Pulmonary artery endothelial cell (primary cell): ENCODE results near the gene MDH1B. TPM values are rescaled to one million over a fixed set of nuclear protein-coding genes. Genes with fewer than 3 reads are reported as not detected.
"Not testable (repeated sequence)": the region's sequence is repeated elsewhere in the genome, so short reads cannot be mapped to it uniquely, and the experiment has no call there.

Source experiments
- DNase-seq: peaks from one replicate; pipeline ENCODE4 v3.0.0-alpha.2; 2011; ENCODE audit warnings: low read depth, low spot score
- total RNA-seq: library from RNA; depleted of rRNA; stranded (reverse); fragments of >200 nt; gene quantifications from 2 replicates; pipeline ENCODE4 v1.2.3, GENCODE V29; 2014

MDH1B gene
- total RNA-seq, 1 donor from 2014 or later = 0.26 TPM

- DNase-seq = no peak
Observed at GRCh38 chr2:206774871-206775270, 9.7 kb upstream of the MDH1B start.

- no peak for DNase-seq
Observed at GRCh38 chr2:206766057-206766930, 1.2 kb upstream of the MDH1B start.

- no peak for DNase-seq
Observed at GRCh38 chr2:206764673-206765241, 371 bp downstream of the MDH1B start.

GRCh38 chr2:206756816-206757215, 8.3 kb downstream of the MDH1B start:
- no peak for DNase-seq

GRCh38 chr2:206740800-206741199, 24.3 kb downstream of the MDH1B start:
- no peak for DNase-seq

- DNase-seq = no peak
Observed at GRCh38 chr2:206739271-206739670, 25.9 kb downstream of the MDH1B start.

- no peak for DNase-seq
Observed at GRCh38 chr2:206736935-206737334, 28.2 kb downstream of the MDH1B start.

GRCh38 chr2:206733341-206733740, 31.8 kb downstream of the MDH1B start:
- DNase-seq = no peak

GRCh38 chr2:206728277-206729199, 36.6 kb downstream of the MDH1B start:
- DNase-seq = no peak

GRCh38 chr2:206727287-206727686, 37.8 kb downstream of the MDH1B start:
- no peak for DNase-seq

GRCh38 chr2:206723288-206723687, 41.8 kb downstream of the MDH1B start:
- no peak for DNase-seq

GRCh38 chr2:206721256-206721920, 43.7 kb downstream of the MDH1B start:
- no peak for DNase-seq

GRCh38 chr2:206718296-206718695, 46.8 kb downstream of the MDH1B start, which contains the start of gene DYTN:
DYTN (minus strand) TSS chr2:206718396; CDS start chr2:206718279, 117 bp downstream.
- DNase-seq = no peak

GRCh38 chr2:206716623-206717022, 48.5 kb downstream of the MDH1B start:
- no peak for DNase-seq

- DNase-seq = not testable (repeated sequence)
Observed at GRCh38 chr2:206715183-206715582, 49.9 kb downstream of the MDH1B start.

- no peak for DNase-seq
Observed at GRCh38 chr2:206713746-206714145, 51.4 kb downstream of the MDH1B start.

GRCh38 chr2:206708286-206708685, 56.8 kb downstream of the MDH1B start:
- DNase-seq = no peak

- no peak for DNase-seq
Observed at GRCh38 chr2:206707164-206707701, 57.9 kb downstream of the MDH1B start.

- DNase-seq = no peak
Observed at GRCh38 chr2:206701952-206702605, 63.0 kb downstream of the MDH1B start.

GRCh38 chr2:206700156-206700555, 65.0 kb downstream of the MDH1B start:
- DNase-seq = no peak
